Measurements from ENCODE around the gene TRAF5. TPM values are rescaled to one million over a fixed set of nuclear protein-coding genes. Genes with fewer than 3 reads are reported as not detected.

TRAF5 gene
- total and polyA plus RNA-seq, 2 of the 4 experiments (the other 2 are of a cell fraction) = 10.0 to 14.7 TPM

DNA sequence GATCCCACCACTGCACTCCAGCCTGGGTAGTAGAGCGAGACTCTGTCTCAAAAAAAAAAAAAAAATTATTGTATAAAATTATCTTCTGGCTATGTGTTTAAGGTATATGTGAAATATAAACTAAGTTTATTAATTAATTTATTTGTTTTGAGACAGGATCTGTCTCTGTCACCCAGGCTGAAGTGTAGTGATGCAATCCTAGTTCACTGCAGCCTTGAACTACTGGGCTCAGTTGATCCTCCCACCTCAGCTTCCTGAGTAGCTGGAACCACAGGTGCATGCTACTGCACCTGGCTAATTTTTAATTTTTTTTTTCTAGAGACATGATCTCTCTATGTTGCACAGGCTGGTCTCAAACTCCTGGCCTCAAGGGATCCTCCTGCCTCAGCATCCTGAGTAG lies 97.4 kb downstream of the TRAF5 start:
- intact Hi-C loops (cut with micrococcal nuclease) = loop anchor here (10.0 kb wide), 1 partner anchor 51 kb away; no protein-coding TSS in a partner anchor
- Histone ChIP-seq H3K23ac (ENCODE audit: low read depth, low read length) (no peak overlapping the region), H2AK5ac (ENCODE audit: low read depth, low read length) (no peak overlapping the region), H3K9me3 (ENCODE audit: control insufficient read depth, insufficient read depth, low read length) (no peaks in the 10 kb centered on the region), H4K5ac (ENCODE audit: low read depth, low read length) (no peak overlapping the region), H2BK20ac (ENCODE audit: low read depth, low read length) (no peak overlapping the region), H4K8ac (ENCODE audit: low read depth in 2 of 2, low read length in 2 of 2) (no peak overlapping the region), H4K20me1 (ENCODE audit: insufficient read depth, low read length) (no peaks in the 10 kb centered on the region), H2BK120ac (ENCODE audit: low read depth, low read length) (no peak overlapping the region), H3K4ac (ENCODE audit: low read depth, low read length) (no peak overlapping the region), H4K91ac (ENCODE audit: insufficient read depth, low read depth, low read length) (no peak overlapping the region), H3K27ac (ENCODE audit: insufficient read depth, low read length) (no peak overlapping the region), H2AK9ac (replicated peaks; ENCODE audit: low read depth, low read length, poor library complexity) (no peak overlapping the region), H3K4me2 (ENCODE audit: low read depth, low read length) (no peak overlapping the region), H3K79me1 (ENCODE audit: low read depth in 1 of 2, low read length in 2 of 2) (no peaks in the 10 kb centered on the region), H3K9ac (ENCODE audit: low read depth, low read length) (no peak overlapping the region), H3K14ac (replicated peaks; ENCODE audit: low read depth, low read length) (no peak overlapping the region), H3K4me3 (ENCODE audit: insufficient read depth, low read depth, low read length) (no peak overlapping the region), H2BK15ac (ENCODE audit: low read depth, low read length) (no peak overlapping the region), H2BK5ac (ENCODE audit: low read depth, low read length, poor library complexity, severe bottlenecking) (no peak overlapping the region), H3K56ac (ENCODE audit: extremely low read depth, insufficient read depth, low read length) (no peak overlapping the region), H3K9me1 (ENCODE audit: insufficient read depth, low read length) (no peaks in the 10 kb centered on the region; the same call in 1 of the 2 replicates), H3K4me1 (ENCODE audit: control insufficient read depth, insufficient read depth, low read length) (peaks cover 2% of the 10 kb centered on the region), H3K27me3 (ENCODE audit: control insufficient read depth, insufficient read depth, low read length) (no peaks in the 10 kb centered on the region), H2AFZ (replicated peaks; ENCODE audit: low read length, poor library complexity) (no peak overlapping the region), H3K18ac (ENCODE audit: low read depth, low read length) (no peak overlapping the region), H3K36me3 (ENCODE audit: control insufficient read depth, insufficient read depth, low read length) (no peaks in the 10 kb centered on the region)
- in situ Hi-C loops (cut with MboI; ENCODE audit: low sequenced_read_pairs) = no loop called here
- BruUV-seq (replicated peaks) = no TSS peak
- POLR2A ChIA-PET (ENCODE audit: unreplicated experiment) = no interaction called here
- TF ChIP-seq CHD1 (IDR thresholded peaks at IDR 0.05; ENCODE audit: low read depth, low read length) (no peak), RFX5 (IDR thresholded peaks at IDR 0.05; ENCODE audit: low read depth, low read length) (no peak), RAD21 (IDR thresholded peaks at IDR 0.05; ENCODE audit: low read length) (no peak), MAFK (IDR thresholded peaks at IDR 0.05; ENCODE audit: low read depth, low read length) (no peak), CEBPB (IDR thresholded peaks at IDR 0.05; ENCODE audit: low read depth, low read length) (no peak), RCOR1 (IDR thresholded peaks at IDR 0.05; ENCODE audit: insufficient replicate concordance, low read length) (no peak), NFE2L2 (IDR thresholded peaks at IDR 0.05; ENCODE audit: low read depth, low read length) (no peak), MXI1 (IDR thresholded peaks at IDR 0.05; ENCODE audit: borderline replicate concordance, low read depth, low read length) (no peak), FOS (IDR thresholded peaks at IDR 0.05; ENCODE audit: low read depth, low read length) (no peak), MAZ (IDR thresholded peaks at IDR 0.05; ENCODE audit: borderline replicate concordance, low read depth, low read length) (no peak), BHLHE40 (IDR thresholded peaks at IDR 0.05; ENCODE audit: low read depth, low read length) (no peak)
- TF ChIP-seq, protein P1, sequence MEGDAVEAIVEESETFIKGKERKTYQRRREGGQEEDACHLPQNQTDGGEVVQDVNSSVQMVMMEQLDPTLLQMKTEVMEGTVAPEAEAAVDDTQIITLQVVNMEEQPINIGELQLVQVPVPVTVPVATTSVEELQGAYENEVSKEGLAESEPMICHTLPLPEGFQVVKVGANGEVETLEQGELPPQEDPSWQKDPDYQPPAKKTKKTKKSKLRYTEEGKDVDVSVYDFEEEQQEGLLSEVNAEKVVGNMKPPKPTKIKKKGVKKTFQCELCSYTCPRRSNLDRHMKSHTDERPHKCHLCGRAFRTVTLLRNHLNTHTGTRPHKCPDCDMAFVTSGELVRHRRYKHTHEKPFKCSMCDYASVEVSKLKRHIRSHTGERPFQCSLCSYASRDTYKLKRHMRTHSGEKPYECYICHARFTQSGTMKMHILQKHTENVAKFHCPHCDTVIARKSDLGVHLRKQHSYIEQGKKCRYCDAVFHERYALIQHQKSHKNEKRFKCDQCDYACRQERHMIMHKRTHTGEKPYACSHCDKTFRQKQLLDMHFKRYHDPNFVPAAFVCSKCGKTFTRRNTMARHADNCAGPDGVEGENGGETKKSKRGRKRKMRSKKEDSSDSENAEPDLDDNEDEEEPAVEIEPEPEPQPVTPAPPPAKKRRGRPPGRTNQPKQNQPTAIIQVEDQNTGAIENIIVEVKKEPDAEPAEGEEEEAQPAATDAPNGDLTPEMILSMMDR (conservative IDR thresholded peaks at IDR 0.05; ENCODE audit: low read depth, low read length) = no peak
- TF ChIP-seq, protein P2, sequence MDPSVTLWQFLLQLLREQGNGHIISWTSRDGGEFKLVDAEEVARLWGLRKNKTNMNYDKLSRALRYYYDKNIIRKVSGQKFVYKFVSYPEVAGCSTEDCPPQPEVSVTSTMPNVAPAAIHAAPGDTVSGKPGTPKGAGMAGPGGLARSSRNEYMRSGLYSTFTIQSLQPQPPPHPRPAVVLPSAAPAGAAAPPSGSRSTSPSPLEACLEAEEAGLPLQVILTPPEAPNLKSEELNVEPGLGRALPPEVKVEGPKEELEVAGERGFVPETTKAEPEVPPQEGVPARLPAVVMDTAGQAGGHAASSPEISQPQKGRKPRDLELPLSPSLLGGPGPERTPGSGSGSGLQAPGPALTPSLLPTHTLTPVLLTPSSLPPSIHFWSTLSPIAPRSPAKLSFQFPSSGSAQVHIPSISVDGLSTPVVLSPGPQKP (IDR thresholded peaks at IDR 0.05; ENCODE audit: borderline replicate concordance, low read depth, low read length) = no peak
- TF ChIP-seq, protein P3, sequence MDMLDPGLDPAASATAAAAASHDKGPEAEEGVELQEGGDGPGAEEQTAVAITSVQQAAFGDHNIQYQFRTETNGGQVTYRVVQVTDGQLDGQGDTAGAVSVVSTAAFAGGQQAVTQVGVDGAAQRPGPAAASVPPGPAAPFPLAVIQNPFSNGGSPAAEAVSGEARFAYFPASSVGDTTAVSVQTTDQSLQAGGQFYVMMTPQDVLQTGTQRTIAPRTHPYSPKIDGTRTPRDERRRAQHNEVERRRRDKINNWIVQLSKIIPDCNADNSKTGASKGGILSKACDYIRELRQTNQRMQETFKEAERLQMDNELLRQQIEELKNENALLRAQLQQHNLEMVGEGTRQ (IDR thresholded peaks at IDR 0.05; ENCODE audit: low read depth, low read length) = no peak
- WGBS, 2 experiments (ENCODE audit: extremely low coverage in 2 of 2, insufficient read length in 1 of 2) = no CpG with 5 or more reads among the region's 1 CpG
- no peak for DNase-seq
- CTCF ChIA-PET = no interaction called here
- dilution Hi-C loops (cut with HindIII; ENCODE audit: low sequenced_read_pairs, unreplicated experiment) = no loop called here
- ATAC-seq (ENCODE audit: low read depth) = no peak
